ENCODE measurements around the gene STPG1.

Gene STPG1

GRCh38 chr1:24441996-24442668, 28.6 kb upstream of the STPG1 start:
- CTCF ChIA-PET: interaction anchor here (0.8 to 2.8 kb wide), 5 partner anchors 12 to 145 kb away, joined by 3 to 9 read pairs (median 5); partner anchors contain the start of gene NIPAL3
- TF ChIP-seq, protein P1, sequence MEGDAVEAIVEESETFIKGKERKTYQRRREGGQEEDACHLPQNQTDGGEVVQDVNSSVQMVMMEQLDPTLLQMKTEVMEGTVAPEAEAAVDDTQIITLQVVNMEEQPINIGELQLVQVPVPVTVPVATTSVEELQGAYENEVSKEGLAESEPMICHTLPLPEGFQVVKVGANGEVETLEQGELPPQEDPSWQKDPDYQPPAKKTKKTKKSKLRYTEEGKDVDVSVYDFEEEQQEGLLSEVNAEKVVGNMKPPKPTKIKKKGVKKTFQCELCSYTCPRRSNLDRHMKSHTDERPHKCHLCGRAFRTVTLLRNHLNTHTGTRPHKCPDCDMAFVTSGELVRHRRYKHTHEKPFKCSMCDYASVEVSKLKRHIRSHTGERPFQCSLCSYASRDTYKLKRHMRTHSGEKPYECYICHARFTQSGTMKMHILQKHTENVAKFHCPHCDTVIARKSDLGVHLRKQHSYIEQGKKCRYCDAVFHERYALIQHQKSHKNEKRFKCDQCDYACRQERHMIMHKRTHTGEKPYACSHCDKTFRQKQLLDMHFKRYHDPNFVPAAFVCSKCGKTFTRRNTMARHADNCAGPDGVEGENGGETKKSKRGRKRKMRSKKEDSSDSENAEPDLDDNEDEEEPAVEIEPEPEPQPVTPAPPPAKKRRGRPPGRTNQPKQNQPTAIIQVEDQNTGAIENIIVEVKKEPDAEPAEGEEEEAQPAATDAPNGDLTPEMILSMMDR (IDR thresholded peaks at IDR 0.05; ENCODE audit: control extremely low read depth, extremely low read depth, low read depth, missing control alignments): no peak
- POLR2A ChIA-PET: no interaction called here
- DNase-seq (ENCODE audit: extremely low spot score): no peak

GRCh38 chr1:24441480-24441879, 27.9 kb upstream of the STPG1 start:
- no peak for DNase-seq (ENCODE audit: extremely low spot score)
- ChIA-PET CTCF (interaction anchor here (1.1 to 2.8 kb wide), 4 partner anchors 12 to 389 kb away, joined by 3 to 9 read pairs (median 7); partner anchors contain the start of gene NIPAL3), POLR2A (no interaction called here)
- TF ChIP-seq, protein P1 (IDR thresholded peaks at IDR 0.05; ENCODE audit: control extremely low read depth, extremely low read depth, low read depth, missing control alignments): no peak

DNA sequence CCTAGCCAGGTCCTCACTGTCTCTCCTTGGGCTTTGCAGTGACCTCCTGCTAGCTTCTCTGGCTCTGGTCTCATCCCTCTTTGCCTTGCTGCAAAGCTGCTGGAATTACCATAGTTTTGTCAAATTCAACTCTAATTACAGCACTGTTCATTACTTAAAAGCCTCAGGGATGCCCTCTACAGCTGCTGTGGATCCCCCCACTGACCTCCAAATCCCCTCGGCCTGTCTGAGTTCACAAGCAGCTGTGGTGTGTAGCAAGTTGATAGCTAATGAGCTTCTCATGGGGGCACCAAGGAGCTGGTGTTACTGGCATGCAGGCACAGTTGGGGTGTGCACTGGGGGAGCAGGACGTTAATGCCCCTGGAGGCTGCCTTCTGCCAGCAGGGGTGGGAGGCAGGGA, 26.9 kb upstream of the STPG1 start:
- TF ChIP-seq, protein P1 (IDR thresholded peaks at IDR 0.05; ENCODE audit: control extremely low read depth, extremely low read depth, low read depth, missing control alignments): no peak
- POLR2A ChIA-PET: no interaction called here
- no peak for DNase-seq (ENCODE audit: extremely low spot score)
- CTCF ChIA-PET: interaction anchor here (0.8 to 2.8 kb wide), 4 partner anchors 15 to 390 kb away, joined by 3 to 9 read pairs (median 3); partner anchors contain the start of gene NIPAL3

DNA sequence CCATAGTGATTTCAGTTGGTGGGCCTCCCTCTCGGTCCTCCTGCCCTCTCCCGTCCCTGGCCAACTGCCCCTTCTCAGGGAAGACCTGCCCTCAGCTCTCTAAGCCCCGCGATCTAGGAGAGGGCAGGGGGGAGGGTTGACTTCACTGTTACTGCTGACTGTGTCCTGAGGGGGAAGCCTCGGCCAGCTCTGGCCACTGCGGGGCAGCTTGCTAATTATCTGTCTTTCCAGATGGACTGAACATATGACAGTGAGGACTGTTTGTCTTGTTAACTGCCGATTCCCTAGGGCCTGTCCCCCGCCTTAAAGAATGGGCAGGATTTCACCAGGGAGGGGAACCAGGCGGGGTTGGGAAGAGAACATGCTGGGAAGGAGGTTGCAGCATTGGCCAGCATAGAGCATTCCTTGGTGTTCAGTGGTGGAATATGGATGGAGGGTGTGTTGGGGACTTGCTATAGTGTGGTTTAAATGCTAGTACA, 24.9 kb upstream of the STPG1 start:
- POLR2A ChIA-PET: no interaction called here
- CTCF ChIA-PET: interaction anchor here (1.0 to 1.3 kb wide), 3 partner anchors 9 to 237 kb away, joined by 3 read pairs; no protein-coding TSS in a partner anchor
- TF ChIP-seq, protein P1 (IDR thresholded peaks at IDR 0.05; ENCODE audit: control extremely low read depth, extremely low read depth, low read depth, missing control alignments): no peak
- DNase-seq (ENCODE audit: extremely low spot score): no peak

DNA sequence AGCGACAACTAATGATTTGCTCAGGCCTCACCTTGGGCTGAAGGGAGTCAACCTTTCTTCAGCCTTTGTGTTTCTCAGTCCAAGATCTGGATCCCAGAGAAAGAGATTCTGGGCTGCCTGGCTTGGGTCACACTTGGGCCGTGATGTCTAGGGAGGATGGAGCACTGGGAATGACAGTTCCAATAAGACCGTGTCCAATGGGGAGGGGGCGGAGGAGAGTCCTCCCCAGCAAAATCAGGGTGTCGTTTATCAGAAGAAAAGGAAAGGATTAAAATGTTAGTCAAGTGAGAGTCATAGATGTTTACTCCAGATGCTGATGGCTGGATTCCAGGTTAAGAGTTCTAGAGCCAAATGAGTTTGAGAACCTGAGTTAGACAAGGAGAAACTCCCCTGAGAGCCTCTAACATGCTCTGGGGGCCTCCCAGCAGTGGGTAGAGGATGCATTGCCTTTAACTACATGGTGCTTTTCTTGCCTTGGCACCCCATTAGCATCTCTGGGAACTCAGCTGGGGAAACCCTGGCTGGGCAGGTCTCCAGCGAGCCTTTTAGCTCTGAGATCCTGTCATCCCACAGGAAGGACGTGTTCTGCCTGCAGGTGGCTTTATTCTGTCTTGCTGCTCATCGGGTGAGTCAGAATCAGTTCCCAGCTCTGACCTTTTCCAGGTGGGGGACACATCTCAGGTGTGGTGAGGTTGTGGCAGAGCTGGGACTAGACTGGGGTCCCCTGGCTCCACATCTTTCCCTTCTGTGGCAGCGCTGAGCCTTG, 24.2 kb upstream of the STPG1 start:
- CTCF ChIA-PET: interaction anchor here (1.0 to 1.3 kb wide), 3 partner anchors 8 to 236 kb away, joined by 3 read pairs; no protein-coding TSS in a partner anchor
- POLR2A ChIA-PET: no interaction called here
- DNase-seq (ENCODE audit: extremely low spot score): no peak
- TF ChIP-seq, protein P1 (IDR thresholded peaks at IDR 0.05; ENCODE audit: control extremely low read depth, extremely low read depth, low read depth, missing control alignments): no peak

- CTCF ChIA-PET: interaction anchor here (0.9 to 1.8 kb wide), 5 partner anchors 12 to 29 kb away, joined by 3 to 5 read pairs (median 3); partner anchors contain the start of gene NIPAL3
- no peak for DNase-seq (ENCODE audit: extremely low spot score)
- TF ChIP-seq, protein P1 (IDR thresholded peaks at IDR 0.05; ENCODE audit: control extremely low read depth, extremely low read depth, low read depth, missing control alignments): no peak
- POLR2A ChIA-PET: no interaction called here
Observed at GRCh38 chr1:24435782-24436365, 22.3 kb upstream of the STPG1 start.

Data from GM10248 (cell line).